MM.1S (cell line): ENCODE measurements around the gene PHPT1.
"Not testable (repeated sequence)": the region's sequence is repeated elsewhere in the genome, so short reads cannot be mapped to it uniquely, and the experiment has no call there.

Experiments used
- DNase-seq: peaks from one replicate; pipeline ENCODE4 v3.0.0-alpha.2; 2015
- H2AFZ ChIP-seq: fragments of 300-600 bp; sonication (generic); 2 replicates; pipeline ENCODE4 v1.6.0; 2016; ENCODE audit warnings: antibody characterized with exemption, low read length
- H3F3A ChIP-seq: fragments of 300-600 bp; sonication (generic); 2 replicates; pipeline ENCODE4 v1.6.1; 2016; ENCODE audit warnings: mild to moderate bottlenecking, antibody characterized with exemption, low read length, moderate library complexity, mixed read lengths; ENCODE audit not compliant: insufficient read depth
- H3K27ac ChIP-seq: fragments of 300-600 bp; sonication (generic); 2 replicates; pipeline ENCODE4 v1.5.1; 2016; ENCODE audit warnings: mild to moderate bottlenecking, low read length
- H3K27me3 ChIP-seq: fragments of 300-600 bp; sonication (generic); replicated peaks from 2 replicates; pipeline ENCODE4 v1.6.0; 2016; ENCODE audit warnings: low read length; ENCODE audit not compliant: insufficient read depth
- H3K36me3 ChIP-seq: fragments of 300-600 bp; sonication (generic); replicated peaks from 2 replicates; pipeline ENCODE4 v1.6.1; 2016; ENCODE audit warnings: mild to moderate bottlenecking, low read length, mixed read lengths; ENCODE audit not compliant: insufficient read depth
- H3K4me1 ChIP-seq: fragments of 300-600 bp; sonication (generic); 2 replicates; pipeline ENCODE4 v1.6.1; 2016; ENCODE audit warnings: low read length, mixed read lengths
- H3K4me2 ChIP-seq: fragments of 300-600 bp; sonication (generic); 2 replicates; pipeline ENCODE4 v1.6.0; 2016; ENCODE audit warnings: low read depth, low read length
- H3K4me3 ChIP-seq: fragments of 300-600 bp; sonication (generic); 2 replicates; pipeline ENCODE4 v1.5.1; 2016; ENCODE audit warnings: low read length, mixed read lengths
- H3K79me2 ChIP-seq: fragments of 300-600 bp; sonication (generic); 2 replicates; pipeline ENCODE4 v1.6.1; 2016; ENCODE audit warnings: mixed run types, low read length, mixed read lengths
- H3K9ac ChIP-seq: fragments of 300-600 bp; sonication (generic); 2 replicates; pipeline ENCODE4 v1.6.1; 2016; ENCODE audit warnings: low read length, mixed read lengths
- H3K9me2 ChIP-seq: fragments of 300-600 bp; sonication (generic); replicated peaks from 2 replicates; pipeline ENCODE4 v1.6.1; 2016; ENCODE audit warnings: mild to moderate bottlenecking, low read length, mixed read lengths; ENCODE audit not compliant: insufficient read depth
- H3K9me3 ChIP-seq: fragments of 300-600 bp; sonication (generic); replicated peaks from 2 replicates; pipeline ENCODE4 v1.6.1; 2016; ENCODE audit warnings: mild to moderate bottlenecking, low read length, mixed read lengths; ENCODE audit not compliant: insufficient read depth
- H4K20me1 ChIP-seq: fragments of 300-600 bp; sonication (generic); 2 replicates; pipeline ENCODE4 v1.6.1; 2016; ENCODE audit warnings: mild to moderate bottlenecking, low read length, moderate library complexity, mixed read lengths; ENCODE audit not compliant: insufficient read depth
- CTCF ChIP-seq: fragments of 300-600 bp; sonication (generic); IDR thresholded peaks from 2 replicates; pipeline ENCODE4 v1.5.1; 2016; ENCODE audit warnings: antibody characterized with exemption, low read length, mixed read lengths
- EZH2 ChIP-seq: fragments of 300-600 bp; sonication (generic); optimal IDR thresholded peaks from 2 replicates; pipeline ENCODE3; 2017; ENCODE audit warnings: low read depth, mild to moderate bottlenecking, antibody characterized with exemption, low read length, mixed read lengths
- EZH2phosphoT487 ChIP-seq: fragments of 300-600 bp; sonication (generic); IDR thresholded peaks from 2 replicates; pipeline ENCODE4 v1.6.1; 2018; ENCODE audit warnings: antibody characterized with exemption, low read length

The PHPT1 gene

DNA sequence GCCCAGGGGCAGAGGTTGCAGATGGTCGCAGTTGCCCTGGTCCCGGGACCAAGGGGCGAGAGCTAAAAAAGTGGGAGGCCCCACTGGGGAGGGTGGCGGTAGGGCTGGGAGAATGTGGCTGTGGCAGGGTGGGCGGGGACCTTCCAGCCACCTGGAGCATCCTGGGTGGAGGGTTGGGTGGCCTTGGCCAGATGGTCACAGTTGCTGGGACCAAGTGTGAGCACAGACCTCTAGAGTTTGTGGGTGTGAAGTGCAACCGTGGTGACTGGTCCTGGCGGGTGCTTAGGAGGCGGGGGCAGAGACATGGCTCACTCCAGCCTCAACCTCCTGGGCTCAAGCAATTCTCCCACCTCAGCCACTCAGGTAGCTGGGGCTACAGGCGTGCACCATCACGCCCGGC lies 31.4 kb downstream of the PHPT1 start:
- H3K27me3 ChIP-seq: no peaks in the 10 kb centered on the region
- no peaks in the 10 kb centered on the region for H3K36me3 ChIP-seq
- H3K4me1 ChIP-seq: peaks cover 20% of the 10 kb centered on the region
- no peaks in the 10 kb centered on the region for H3K9me2 ChIP-seq
- no peaks in the 10 kb centered on the region for H3K9me3 ChIP-seq
- no peak overlapping the region for H3K4me3 ChIP-seq
- H3K9ac ChIP-seq: no peak overlapping the region
- H2AFZ ChIP-seq: no peak overlapping the region
- no peak overlapping the region for H3K27ac ChIP-seq
- peaks cover 14% of the 10 kb centered on the region for H3K79me2 ChIP-seq
- no peak for DNase-seq
- TF ChIP-seq EZH2phosphoT487: no peak
- H3F3A ChIP-seq: peaks cover 29% of the 10 kb centered on the region
- H4K20me1 ChIP-seq: no peaks in the 10 kb centered on the region
- no peak overlapping the region for H3K4me2 ChIP-seq

GRCh38 chr9:136881691-136882108 lies 32.5 kb downstream of the PHPT1 start:
- Histone ChIP-seq H3K9me3 (no peaks in the 10 kb centered on the region), H3K9me2 (no peaks in the 10 kb centered on the region), H3F3A (peaks cover 29% of the 10 kb centered on the region), H3K4me2 (peak overlapping the region; percentile 96), H3K36me3 (no peaks in the 10 kb centered on the region), H3K27ac (peak overlapping the region; percentile 87), H2AFZ (peak overlapping the region; percentile 57), H4K20me1 (no peaks in the 10 kb centered on the region), H3K79me2 (peaks cover 19% of the 10 kb centered on the region), H3K4me1 (peaks cover 20% of the 10 kb centered on the region), H3K9ac (peak overlapping the region; percentile 66), H3K27me3 (no peaks in the 10 kb centered on the region), H3K4me3 (peak overlapping the region; percentile 64)
- TF ChIP-seq EZH2: no peak
- TF ChIP-seq CTCF: no peak
- no peak for TF ChIP-seq EZH2phosphoT487
- DNase-seq: peak; percentile 65

DNA sequence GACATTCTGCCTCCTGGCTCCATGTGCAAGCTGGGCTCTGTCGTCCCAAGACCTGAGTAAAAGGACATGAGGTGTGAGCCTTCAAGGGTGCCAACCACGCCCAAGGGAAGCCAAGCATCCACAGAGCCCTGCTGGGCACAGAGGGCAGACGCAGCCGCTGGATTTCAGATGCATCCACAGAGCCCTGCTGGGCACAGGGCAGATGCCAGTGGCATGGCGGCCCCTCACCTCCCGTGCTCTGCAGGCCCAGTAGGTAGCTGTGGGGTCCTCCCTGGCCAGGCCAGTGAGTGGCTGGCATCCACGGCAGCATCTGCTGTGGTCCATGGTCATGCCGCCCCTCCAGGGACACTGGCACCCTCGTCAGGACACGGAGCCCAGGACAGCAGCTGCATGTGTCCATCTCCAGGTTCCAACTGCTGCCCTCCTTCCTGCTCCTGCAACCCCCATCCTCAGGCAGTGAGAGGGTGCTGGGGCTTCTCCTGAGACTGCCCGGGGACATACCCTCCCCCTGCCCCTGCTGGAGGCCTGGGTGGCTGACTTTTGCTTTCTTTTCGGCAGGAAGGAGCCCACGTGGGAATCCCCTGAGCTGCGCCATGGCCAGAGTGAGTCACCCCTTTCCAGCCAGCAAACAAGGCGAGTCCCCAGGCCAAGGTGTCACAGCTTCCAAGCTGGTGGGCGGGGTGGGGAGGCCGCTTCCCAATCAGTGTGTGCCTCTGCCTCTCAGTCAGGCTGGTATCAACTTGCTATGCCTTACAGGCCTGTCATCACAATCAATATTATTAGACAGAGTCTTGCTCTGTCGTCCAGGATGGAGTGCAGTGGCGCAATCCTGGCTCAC lies 33.1 kb downstream of the PHPT1 start:
- H4K20me1 ChIP-seq: no peaks in the 10 kb centered on the region
- no peaks in the 10 kb centered on the region for H3K9me3 ChIP-seq
- peak overlapping the region; percentile 64 for H3K4me3 ChIP-seq
- H3K9ac ChIP-seq: peak overlapping the region; percentile 66
- no peaks in the 10 kb centered on the region for H3K36me3 ChIP-seq
- no peaks in the 10 kb centered on the region for H3K27me3 ChIP-seq
- no peak for TF ChIP-seq EZH2phosphoT487
- peak; percentile 2; the same call in 1 of the 2 replicates for TF ChIP-seq CTCF
- no peak for TF ChIP-seq EZH2
- DNase-seq: peak; percentile 87
- H3K27ac ChIP-seq: peak overlapping the region; percentile 87
- H3K79me2 ChIP-seq: peaks cover 25% of the 10 kb centered on the region
- H2AFZ ChIP-seq: peak overlapping the region; percentile 57
- H3F3A ChIP-seq: peaks cover 29% of the 10 kb centered on the region
- peaks cover 20% of the 10 kb centered on the region for H3K4me1 ChIP-seq
- peak overlapping the region; percentile 96 for H3K4me2 ChIP-seq
- H3K9me2 ChIP-seq: no peaks in the 10 kb centered on the region

- DNase-seq, H3K9me2 ChIP-seq, H3K36me3 ChIP-seq, H3K27me3 ChIP-seq, H4K20me1 ChIP-seq, H3K9me3 ChIP-seq: not testable (repeated sequence)
- Histone ChIP-seq H3K27ac (peak overlapping the region; percentile 87; the same call in 1 of the 2 replicates), H3F3A (peaks cover 29% of the 10 kb centered on the region), H3K9ac (peak overlapping the region; percentile 66; the same call in 1 of the 2 replicates), H2AFZ (0 out of 2 replicates have a peak overlapping the region, but pooled peaks have one; percentile 57), H3K79me2 (peaks cover 31% of the 10 kb centered on the region), H3K4me2 (peak overlapping the region; percentile 96; the same call in 1 of the 2 replicates), H3K4me3 (peak overlapping the region; percentile 64), H3K4me1 (peaks cover 20% of the 10 kb centered on the region)
Measured at GRCh38 chr9:136882947-136883283, 33.7 kb downstream of the PHPT1 start.

DNA sequence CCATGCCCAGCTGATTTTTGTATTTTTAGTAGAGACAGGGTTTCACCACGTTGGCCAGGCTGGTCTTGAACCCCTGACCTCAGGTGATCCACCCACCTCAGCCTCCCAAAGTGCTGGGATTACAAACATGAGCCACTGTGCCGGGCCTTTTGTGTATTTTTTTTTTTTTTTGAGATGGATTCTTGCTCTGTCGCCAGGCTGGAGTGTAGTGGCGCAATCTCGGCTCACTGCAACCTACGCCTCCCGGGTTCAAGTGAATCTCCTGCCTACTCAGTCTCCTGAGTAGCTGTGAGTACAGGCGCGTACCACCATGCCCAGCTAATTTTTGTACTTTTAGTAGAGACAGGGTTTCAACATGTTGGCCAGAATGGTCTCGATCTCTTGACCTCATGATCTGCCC lies 34.5 kb downstream of the PHPT1 start:
- DNase-seq, H4K20me1 ChIP-seq, H3K4me2 ChIP-seq, H3K9ac ChIP-seq, H3K9me2 ChIP-seq, H3K27me3 ChIP-seq, H3K27ac ChIP-seq, H3K9me3 ChIP-seq, H2AFZ ChIP-seq, H3K4me3 ChIP-seq, H3K36me3 ChIP-seq: not testable (repeated sequence)
- Histone ChIP-seq H3K79me2 (peaks cover 39% of the 10 kb centered on the region), H3F3A (peaks cover 29% of the 10 kb centered on the region), H3K4me1 (peaks cover 20% of the 10 kb centered on the region)
